Frontal cortex (tissue), 4 donors: Measurements from ENCODE around the gene SNN. TPM values are rescaled to one million over a fixed set of nuclear protein-coding genes. Genes with fewer than 3 reads are reported as not detected.

ENCODE experiments used
- DNase-seq, 2 donors: peaks; one replicate each; pipeline ENCODE4 v3.0.0; 2012; ENCODE audit warnings: low spot score in 2 of 2
- FAIRE-seq: peaks from 2 replicates; lab custom pipeline; 2012; peaks lifted over from hg19 to GRCh38; lab: Jason Lieb, UNC
- total RNA-seq: library from RNA; depleted of rRNA; stranded (reverse); fragments of >200 nt; gene quantifications from one replicate; pipeline ENCODE4 v1.2.3, GENCODE V29; 2014
- donor health status: control.
- donor health status: control.
- donor health status: control.

Gene SNN
- total RNA-seq, 1 donor from 2014 or later, result 154 TPM

DNA sequence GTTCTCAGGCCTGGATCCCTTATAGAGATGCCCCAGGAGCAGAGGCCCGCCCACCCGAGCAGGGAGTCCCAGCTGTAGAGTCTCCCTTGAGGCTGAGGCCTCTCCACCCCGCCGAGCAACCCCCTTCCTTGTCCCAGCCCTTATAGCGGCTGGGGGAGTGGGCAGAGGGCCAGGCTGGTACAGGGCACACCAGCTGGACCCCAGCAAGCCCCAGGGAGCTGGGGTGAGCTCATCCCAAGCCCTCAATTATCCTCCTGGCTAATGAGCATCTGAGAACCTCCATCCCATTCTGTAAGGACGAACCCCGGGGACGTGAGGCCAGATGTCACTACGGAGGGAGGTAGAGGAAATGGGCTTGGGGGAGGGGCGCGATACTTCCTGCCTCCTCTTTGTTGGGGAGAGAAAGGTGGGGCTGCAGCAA, 3.2 kb upstream of the SNN start:
- FAIRE-seq (no peak), DNase-seq (no peak)

DNA sequence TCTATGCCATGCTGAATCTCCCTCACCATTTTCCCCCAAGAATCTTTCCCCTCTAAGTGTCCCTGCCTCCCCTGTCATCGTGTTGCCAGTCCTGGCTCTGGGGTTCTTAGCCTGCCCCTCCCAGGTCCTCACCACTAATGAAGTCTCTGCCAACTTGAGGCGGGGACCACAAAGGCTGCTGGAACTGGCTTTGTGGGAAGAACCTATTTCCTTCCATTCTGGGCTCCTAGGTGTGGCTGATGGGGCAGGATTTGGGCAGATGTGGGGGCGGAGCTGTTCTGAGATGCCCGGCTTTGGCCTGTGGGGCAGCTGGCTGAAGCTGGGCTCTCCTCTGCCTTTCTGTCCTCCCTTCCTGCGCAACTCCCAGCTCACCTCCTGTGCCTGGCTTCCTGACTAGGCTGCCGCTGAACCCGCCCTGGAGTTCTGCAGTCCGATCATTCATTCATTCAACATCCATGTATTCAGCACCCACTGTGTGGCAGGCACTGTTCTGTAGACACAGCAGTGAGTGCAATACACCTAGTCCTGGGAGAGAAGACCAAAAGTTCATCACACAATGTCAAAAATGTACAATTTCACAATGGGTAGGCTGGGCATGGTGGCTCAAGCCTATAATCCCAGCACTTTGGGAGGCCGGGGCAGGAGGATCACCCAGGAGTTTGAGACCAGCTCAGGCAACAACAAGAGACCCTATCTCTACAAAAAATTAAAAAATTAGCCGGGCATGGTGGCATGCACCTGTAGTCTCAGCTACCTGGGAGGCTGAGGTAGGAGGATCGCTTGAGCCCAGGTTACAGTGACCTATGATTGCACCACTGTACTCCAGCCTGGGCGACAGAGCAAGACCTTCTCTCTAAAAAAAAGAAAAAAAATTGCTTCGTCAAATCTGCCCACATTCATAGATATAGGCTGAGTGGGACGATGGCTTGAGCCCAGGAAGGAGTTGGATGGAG, 1.9 kb upstream of the SNN start:
- DNase-seq, result no peak
- no peak for FAIRE-seq

DNA sequence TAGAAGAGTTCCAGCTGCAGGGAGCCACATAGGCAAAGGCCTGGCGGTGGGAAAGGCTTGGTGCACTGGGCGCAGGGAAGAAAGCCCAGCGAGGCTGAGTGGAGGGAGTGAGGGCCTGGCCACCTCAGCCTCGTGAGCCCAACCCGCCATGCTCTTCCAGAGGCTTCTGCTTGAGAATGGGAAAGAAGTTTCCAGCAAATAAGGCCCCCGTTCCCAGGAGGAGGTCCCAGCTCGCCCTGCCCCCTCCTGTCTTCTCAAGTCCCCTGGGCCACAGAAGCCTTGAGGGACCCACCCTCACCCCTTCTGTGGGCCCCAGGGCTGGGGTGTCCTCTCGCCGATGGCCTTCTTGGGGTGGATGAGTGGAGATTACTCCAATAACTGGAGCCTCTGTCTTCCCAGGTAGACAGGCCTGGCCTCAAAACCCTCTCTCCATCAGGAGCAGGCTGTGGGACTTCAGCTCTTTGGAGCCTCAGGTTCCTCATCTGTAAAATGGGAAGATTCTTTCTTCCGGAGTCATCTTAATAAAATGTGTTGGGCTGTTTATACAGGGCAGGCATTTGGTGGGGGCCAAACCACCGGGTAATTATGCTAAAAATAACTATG, 933 bp upstream of the SNN start:
- FAIRE-seq (no peak), DNase-seq (no peak)

DNA sequence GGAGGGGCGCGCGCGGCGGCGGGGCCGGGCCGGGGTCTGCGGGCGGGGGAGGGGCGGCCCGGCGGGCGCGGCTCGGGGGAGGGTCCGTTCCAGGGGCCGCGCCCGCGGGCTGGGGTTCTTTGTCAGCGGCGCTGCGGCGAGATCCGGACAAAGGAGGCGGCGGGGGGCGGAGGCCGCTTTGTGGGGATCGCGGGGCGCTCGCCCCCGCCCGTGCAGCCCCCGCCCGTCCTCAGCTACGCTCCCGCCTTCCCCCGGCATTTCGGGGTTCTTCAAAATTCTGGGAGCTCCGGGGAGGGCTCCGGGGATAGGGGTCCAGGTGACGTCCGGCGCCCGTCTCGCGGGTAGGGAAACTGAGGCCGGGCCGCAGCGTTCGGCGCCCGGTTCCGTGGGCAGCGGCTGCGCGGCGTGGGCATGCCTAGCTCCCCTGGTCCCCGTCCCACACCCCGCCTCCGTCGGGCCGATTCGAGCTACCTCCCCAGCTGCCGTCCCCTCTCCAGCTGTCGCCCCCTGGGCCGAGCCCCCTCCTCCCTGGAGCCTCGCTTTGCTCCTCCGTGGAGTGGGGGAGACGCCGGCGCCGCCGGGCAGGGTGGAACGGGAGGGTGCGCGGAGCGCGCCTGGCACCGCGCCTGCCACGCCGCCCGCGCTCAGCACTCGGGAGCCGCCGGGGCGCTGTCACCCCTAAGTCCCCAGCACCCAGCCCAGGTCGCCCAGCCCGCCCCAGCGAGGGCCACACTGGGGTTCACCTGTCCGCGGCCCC, 546 bp downstream of the SNN start:
- FAIRE-seq (no peak), DNase-seq (peak in 1 of 2 donors; percentile 47)

DNA sequence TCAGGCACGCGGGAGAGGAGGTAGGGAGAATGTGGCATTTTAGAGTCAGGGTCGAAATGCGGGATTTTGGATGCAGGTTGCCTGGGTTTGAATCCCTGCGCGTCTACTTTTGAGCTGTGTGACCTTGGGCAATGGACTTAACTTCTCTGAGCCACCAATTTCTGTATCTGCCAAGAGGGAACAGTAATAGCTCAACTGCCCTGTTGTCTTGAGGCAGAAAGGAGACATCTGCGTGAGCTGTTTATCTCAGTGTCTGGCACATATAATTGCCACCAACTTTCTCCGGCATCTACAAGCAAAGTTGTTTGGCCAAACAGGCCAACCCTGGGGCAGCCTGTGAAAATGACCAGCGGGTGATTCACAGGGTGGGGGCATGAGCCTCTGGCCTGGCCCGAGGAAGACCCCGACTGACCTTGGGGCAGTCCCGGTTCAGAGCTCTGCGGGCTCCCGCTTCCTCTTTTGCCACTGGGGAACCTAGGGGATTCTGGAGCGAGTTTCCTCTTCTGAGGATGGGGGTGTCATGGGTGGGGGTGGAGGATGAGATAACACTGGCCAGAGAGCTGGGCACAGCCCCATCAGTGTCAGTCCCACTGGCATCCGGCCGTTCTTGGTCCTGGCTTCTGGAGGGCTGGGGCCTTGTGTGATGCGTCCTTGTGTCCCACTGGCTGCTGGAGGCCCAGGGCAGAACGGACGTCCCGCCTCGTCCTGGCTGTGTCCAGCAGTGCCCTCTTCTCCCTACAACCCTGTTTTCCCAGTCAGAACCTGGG, 1.3 kb downstream of the SNN start:
- DNase-seq, result peak in 1 of 2 donors; percentile 37
- FAIRE-seq, result no peak

DNA sequence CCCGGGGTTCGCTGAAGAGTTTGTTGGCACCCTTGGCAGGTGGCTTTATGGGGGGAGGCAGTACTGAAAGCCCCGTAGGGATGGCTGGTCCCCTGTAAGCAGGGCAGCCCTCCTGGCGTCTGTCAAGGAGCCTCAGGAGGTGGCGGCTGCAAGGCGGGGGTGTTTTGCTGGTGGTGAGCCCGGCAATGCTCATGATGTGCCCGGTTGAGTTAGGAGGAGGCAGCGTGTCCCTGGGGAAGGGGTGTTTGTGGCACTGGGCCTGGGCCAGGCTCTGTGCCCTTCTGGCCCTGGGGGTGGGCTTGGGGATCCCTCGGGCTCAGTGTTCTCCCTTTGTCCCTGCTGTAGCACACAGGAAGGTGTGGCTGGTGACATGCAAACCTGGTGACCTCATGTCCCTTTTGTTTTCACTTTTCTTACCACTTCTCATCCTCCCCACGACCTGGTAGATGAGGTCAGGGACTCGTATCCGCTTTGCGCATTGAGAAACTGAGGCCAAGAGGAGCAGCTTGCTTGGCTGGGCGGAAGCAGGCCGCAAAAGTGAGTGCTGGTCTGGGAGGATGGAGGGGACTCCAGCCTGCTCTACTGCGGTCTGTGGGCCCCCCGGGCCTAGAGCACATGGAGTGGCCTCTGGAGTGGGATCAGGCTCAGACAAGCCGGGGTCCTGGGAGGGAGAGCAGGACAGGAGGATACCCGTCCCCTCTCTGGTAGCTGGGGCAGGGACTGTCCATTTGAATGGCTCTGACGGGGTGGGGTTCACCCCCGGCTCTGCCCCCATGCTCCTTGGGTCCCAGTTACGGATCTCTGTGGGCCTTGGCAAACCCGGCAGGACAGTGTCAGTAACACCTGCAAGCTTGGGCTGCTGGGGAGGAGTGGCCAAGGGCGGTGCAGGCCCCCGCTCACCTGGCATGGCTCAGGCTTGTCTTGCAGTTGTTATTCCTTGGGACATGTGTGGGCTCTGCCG, 2.2 kb downstream of the SNN start:
- FAIRE-seq, result no peak
- no peak for DNase-seq

DNA sequence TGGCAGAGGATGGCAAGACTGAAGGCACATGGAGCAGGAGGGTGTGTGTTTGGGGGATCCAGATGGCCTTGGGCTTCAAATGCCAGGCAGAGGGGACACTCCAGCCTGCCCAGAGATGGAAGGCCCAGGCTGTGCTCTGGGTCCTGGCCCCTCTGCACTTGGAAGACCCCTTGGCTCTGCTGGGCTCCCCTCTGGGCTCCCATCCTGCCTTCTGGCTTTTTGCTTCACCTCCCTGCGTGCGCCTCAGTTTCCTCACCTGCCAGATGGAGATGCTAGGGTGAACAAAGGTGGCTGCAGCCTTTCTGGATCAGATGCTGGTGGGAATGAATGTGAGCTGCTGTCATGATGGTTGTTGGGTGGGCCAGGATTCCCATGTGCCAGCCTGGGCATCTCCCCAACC, 3.0 kb downstream of the SNN start:
- DNase-seq (no peak), FAIRE-seq (no peak)

DNA sequence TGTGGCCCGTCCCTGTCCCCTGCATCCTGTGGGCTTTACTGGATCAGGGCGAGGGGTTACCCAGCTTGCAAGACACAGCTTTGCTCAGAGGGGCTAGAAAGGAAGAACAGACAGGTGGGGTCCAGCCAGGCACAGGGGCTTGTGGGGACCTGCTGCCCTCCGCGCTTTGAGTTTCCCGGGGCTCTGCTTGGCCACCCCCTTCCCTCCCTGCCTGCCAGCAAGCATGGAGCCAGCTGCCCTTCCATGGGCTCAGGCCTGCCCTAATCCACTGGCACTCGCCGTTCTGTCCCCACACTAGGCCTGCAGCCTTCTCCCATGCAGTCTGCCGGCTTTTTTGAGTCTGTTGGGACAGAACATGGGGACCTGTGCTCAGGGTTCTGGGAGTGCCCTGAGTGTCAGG, 3.4 kb downstream of the SNN start:
- FAIRE-seq (no peak), DNase-seq (no peak)

DNA sequence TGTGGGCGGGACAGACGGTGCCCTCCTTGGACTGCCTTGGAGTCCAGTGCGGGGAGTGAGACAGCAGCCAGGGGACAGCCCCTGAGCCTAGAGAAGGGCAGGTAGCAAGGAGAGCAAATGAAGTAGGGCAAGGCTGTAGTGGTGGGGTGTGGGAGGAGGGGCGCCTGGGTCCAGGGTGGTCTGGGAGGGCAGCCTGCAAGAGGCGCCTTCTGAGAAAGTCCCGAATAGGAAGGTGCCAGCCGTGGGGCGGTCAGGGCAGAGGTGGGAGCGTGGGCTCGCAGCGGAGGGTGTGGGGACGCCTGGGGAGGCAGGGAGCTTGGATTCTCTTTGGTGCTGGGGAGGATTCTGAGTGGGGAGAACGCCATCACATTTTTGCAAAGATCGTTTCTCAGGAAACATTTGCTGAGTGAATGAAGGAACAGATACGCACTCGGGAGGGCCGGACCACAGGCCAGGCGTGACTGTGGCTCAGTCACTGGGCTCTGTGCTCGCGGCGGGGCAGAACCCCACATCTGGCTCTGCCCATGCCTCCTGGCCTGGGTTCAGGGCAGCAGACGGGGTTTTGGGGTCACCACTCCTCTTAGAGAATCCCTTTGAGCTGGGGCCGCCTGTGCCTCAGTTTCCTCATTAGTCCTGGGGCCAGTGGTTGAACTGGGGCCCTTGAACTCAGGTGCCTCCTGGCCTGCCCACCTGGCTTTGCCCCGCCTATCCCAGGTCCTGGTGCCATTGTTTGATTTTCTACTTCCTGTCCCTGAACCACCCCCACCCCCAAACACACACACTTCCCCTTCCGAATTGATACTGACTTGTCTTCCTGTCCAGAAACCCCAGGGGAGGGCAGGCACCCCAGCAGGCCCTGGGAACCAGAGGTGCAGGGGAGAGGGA, 4.2 kb downstream of the SNN start:
- FAIRE-seq, result no peak
- no peak for DNase-seq

DNA sequence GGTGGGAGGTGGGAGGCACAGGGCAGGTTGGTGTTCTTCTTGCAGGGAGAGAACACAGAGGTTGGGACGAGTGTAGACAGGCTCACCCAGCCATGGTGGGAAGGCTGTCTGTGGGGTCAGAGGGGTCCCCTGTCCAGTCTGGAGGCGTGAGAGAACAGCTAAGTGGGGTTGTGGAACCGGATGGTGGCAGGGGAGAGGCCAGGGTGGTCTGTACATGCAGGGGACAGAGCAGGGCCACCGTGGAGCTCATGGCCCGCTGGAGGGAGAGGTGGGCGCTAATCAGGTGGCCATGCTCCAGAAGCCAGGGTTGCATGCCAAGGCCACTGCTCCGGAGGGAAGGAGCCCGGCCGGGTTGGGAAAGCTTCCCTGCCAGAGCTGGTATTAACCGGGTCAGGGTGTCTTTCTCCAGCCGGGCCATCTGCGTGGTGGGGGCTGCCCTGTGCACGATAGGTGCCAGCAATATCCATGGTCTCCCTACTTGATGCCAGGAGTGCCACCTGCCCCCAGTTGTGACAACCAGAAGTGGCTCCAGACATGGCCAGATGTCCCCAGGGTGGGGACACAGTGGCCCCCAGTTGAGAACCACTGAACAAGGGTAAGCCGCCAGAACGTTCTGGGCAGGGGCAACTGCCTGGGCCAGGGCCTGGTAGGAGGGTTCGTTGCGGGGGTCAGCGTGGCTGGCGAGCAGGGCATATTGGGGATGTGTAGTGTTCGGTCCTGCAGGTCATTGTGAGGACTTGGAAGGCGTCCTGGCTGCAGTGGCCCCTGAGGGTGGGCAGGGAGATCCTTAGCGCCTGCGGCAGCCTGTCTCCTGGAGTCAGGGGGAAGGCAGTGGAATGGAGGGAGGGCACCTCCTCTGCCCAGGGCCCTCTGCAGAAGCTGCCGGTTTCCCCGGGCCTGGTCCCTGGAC, 5.1 kb downstream of the SNN start:
- no peak for FAIRE-seq
- DNase-seq, result no peak

DNA sequence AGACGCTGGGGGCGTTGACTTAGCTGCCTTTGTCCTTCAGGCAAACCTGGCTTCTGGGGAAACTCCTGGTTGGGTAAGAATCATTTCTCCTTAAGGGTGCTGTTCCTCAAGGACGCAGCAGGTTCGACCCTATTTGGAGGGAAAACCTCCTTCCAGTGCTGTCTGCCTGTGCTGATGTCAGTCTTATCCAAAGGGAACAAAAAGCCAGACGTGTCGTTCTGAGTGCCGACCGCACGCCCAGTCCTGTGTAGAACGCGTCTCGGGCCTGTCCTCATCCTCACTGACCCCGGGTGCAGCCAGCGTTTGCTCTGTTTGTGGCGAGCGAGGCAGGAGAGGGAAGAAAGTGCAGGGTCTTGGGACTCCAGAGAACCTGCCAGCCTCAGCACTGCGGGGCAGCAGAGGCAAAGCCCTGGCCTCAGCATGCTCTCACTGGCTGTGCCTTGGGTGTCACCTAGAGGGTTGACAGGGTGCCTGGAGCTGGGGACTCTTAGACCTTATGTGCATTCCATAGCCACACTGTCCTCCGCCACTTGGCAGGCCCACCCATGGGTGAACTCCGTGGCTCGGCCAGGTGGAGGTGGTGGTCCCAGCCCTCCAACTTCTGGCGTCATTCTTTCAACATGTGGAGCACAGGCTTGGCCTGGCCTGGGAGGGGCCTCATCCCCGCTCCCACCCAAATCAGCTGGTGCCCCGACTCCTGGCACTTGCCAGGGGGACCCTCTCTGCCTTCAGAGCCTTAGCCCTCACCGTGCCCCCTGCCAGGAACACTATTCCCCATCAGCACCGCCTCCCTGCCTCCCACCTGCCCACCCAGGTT, 6.0 kb downstream of the SNN start:
- no peak for FAIRE-seq
- no peak for DNase-seq

DNA sequence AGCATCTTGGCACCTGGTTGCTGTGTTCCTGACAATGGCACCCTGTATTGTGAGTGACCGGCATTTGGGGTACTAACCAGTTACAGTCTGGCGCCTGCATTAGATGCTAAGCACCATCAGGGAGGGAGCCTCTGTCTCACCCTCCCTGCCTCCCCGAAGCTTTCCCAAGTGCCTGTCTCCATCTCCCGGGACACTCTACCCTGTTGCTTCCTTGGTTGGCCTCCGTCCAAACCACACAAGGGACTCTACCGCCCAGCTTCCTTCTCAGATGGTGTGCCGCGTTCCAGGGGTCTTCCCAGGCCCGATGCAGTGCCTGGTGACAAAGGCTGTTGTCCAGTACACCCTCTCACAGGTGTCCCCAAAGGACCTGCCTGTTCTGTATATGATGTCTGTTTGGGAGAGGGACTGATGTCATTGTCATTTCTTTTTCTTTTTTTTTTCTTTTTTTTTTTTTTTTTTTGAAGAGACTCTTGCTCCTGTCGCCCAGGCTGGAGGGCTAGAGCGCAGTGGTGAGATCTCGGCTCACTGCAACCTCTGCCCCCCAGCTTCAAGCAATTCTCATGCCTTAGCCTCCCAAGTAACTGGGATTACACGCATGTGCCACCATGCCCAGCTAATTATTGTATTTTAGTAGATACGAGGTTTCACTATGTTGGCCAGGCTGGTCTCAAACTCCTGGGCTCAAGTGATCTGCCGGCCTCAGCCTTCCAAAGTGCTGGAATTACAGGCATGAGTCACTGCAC, 6.7 kb downstream of the SNN start:
- no peak for FAIRE-seq
- DNase-seq, result no peak

DNA sequence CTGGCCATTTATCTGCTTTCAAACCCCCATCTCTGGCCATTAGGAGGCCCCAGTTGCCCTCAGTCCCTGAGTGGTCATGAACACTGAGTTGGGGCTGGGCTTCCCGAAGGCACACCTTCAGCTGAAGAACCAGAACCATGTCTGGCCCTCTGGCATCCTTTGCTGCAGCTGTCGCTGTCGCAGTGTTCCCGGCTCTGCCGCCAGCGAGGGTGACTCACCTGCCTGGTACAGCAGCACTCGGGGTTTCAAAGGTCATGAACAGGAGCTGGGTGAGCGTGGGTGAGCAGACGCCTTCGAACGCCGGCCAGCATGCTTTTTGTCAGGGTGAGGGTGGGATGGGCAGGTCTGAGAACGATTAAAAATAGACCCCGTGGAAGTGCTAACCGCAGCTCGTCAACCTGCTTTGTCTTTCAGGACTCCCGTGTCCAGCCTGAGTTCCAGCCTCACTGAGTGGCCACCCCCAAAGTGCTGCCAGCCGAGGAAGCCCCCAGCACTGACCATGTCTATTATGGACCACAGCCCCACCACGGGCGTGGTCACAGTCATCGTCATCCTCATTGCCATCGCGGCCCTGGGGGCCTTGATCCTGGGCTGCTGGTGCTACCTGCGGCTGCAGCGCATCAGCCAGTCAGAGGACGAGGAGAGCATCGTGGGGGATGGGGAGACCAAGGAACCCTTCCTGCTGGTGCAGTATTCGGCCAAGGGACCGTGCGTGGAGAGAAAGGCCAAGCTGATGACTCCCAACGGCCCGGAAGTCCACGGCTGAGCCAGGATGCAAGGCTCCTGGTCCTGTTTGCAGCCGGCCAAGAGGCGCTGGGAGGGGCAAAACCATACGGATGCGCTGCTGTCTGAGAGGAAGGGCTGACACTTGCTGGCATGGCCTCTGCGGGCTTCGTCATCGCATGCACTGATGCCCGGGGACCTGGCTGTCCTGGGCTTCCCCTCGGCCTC, 7.6 kb downstream of the SNN start:
- DNase-seq (no peak), FAIRE-seq (no peak)

DNA sequence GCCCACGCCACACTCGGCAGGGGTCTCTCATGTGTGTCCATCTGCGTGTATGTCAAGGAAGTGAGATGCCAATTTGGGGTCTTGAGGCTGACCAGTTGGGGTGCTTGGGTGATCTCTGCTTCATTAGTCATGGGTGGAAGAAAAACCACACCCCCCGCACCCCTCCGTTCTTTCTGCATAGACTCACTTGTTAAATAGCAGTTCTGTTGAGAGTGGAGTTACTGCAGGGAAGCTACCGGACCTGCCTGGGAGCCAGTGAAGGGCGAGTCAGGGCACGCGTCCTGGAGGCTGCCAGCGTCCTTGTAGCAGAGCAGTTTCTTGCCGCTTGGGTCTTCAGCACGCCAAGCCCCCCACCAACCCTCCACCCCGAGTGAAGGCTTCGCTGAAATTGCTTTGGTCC, 8.5 kb downstream of the SNN start:
- FAIRE-seq, result no peak
- no peak for DNase-seq
